Nephron progenitor cell (in vitro differentiated cells): ENCODE data around the gene C1QTNF9B.
A peak's percentile ranks its signal among the peaks of the same experiment; 100 is the strongest.

ENCODE experiments used
- DNase-seq: peaks from one replicate; pipeline ENCODE4 v3.0.0; 2021
- H3K27ac Mint-ChIP-seq: 2 replicates; pipeline ENCODE4 v1.8.0; 2021; ENCODE audit warnings: mild to moderate bottlenecking, moderate library complexity, mixed read lengths
- H3K27me3 Mint-ChIP-seq: 2 replicates; pipeline ENCODE4 v1.8.0; 2021; ENCODE audit warnings: mild to moderate bottlenecking, low read depth, mixed read lengths; ENCODE audit not compliant: poor library complexity
- H3K36me3 Mint-ChIP-seq: 2 replicates; pipeline ENCODE4 v1.8.0; 2021; ENCODE audit warnings: low read depth, mixed read lengths
- H3K4me1 Mint-ChIP-seq: 2 replicates; pipeline ENCODE4 v1.8.0; 2021; ENCODE audit warnings: mixed read lengths
- H3K4me3 Mint-ChIP-seq: 2 replicates; pipeline ENCODE4 v1.8.0; 2021; ENCODE audit warnings: mild to moderate bottlenecking, moderate library complexity, mixed read lengths
- H3K9me3 Mint-ChIP-seq: 2 replicates; pipeline ENCODE4 v1.8.0; 2021; ENCODE audit warnings: mild to moderate bottlenecking, moderate library complexity, mixed read lengths
- CTCF ChIP-seq: fragments of 200-600 bp; sonication (generic); IDR thresholded peaks from 2 replicates; pipeline ENCODE4 v1.5.0; 2021; ENCODE audit warnings: antibody characterized with exemption

C1QTNF9B gene

GRCh38 chr13:23843436-23843835 is 53.9 kb downstream of the C1QTNF9B start:
- TF ChIP-seq CTCF = no peak
- H3K27me3 Mint-ChIP-seq = no peaks in the 10 kb centered on the region

DNA sequence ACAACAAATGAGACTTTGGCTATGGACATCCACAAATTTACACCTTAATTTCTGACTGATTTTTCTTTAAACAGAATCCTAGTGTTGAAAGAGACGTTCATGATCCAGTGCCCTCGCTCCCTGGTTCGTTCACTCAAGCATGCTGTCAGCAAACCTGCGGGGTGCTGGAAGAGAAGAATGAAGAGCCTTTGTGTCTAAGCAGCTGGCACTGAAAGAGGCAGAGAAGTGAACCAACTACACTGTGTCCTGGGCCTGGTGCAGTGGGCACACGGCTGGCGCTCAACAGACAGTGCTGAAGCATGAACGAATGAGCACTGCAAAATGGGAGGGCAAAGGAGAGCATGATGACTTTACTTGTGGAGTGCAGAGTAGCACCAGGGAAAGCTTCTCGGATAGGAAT is 54.9 kb downstream of the C1QTNF9B start:
- peak overlapping the region; percentile 17 for H3K27ac Mint-ChIP-seq
- no peaks in the 10 kb centered on the region for H3K9me3 Mint-ChIP-seq
- H3K27me3 Mint-ChIP-seq = no peaks in the 10 kb centered on the region
- TF ChIP-seq CTCF = no peak
- peaks cover 30% of the 10 kb centered on the region for H3K4me1 Mint-ChIP-seq
- no peak for DNase-seq
- H3K36me3 Mint-ChIP-seq = peaks cover 11% of the 10 kb centered on the region
- H3K4me3 Mint-ChIP-seq = no peak overlapping the region

More at GRCh38 chr13:23843436-23843835, 53.9 kb downstream of the C1QTNF9B start:
- H3K9me3 Mint-ChIP-seq = no peaks in the 10 kb centered on the region
- no peak overlapping the region for H3K4me3 Mint-ChIP-seq
- no peak for DNase-seq
- H3K27ac Mint-ChIP-seq = peak overlapping the region; percentile 52
- H3K36me3 Mint-ChIP-seq = peaks cover 10% of the 10 kb centered on the region
- peaks cover 37% of the 10 kb centered on the region for H3K4me1 Mint-ChIP-seq
